HL-60/S4 (cell line): Measurements from ENCODE around the gene POU4F1.

Source experiments
- in situ Hi-C: fragments of 300-500 bp; cut with MboI; formaldehyde crosslinking; loops from 2 replicates; pipeline ENCODE4 v1.14.3; 2022; ENCODE audit warnings: low sequenced_read_pairs

The POU4F1 gene

GRCh38 chr13:78607409-78608251 is 4.3 kb upstream of the POU4F1 start:
- in situ Hi-C loops, result no loop called here

- in situ Hi-C loops, result no loop called here
These were observed 3.4 kb upstream of the POU4F1 start for GRCh38 chr13:78606471-78607408.

GRCh38 chr13:78604782-78605611 is 1.6 kb upstream of the POU4F1 start:
- in situ Hi-C loops, result no loop called here

- in situ Hi-C loops, result no loop called here
These were observed 652 bp downstream of the POU4F1 start for GRCh38 chr13:78602561-78603239.

- in situ Hi-C loops, result no loop called here
These were observed 1.3 kb downstream of the POU4F1 start for GRCh38 chr13:78601874-78602560.

GRCh38 chr13:78601124-78601873 is 2.1 kb downstream of the POU4F1 start:
- in situ Hi-C loops, result no loop called here

GRCh38 chr13:78600280-78600883 is 3.0 kb downstream of the POU4F1 start:
- in situ Hi-C loops, result no loop called here

- in situ Hi-C loops, result no loop called here
These were observed 3.6 kb downstream of the POU4F1 start for GRCh38 chr13:78599645-78600279.

GRCh38 chr13:78598966-78599644 is 4.2 kb downstream of the POU4F1 start:
- in situ Hi-C loops, result no loop called here

GRCh38 chr13:78598116-78598781 is 5.1 kb downstream of the POU4F1 start:
- in situ Hi-C loops, result no loop called here

- in situ Hi-C loops, result no loop called here
These were observed 5.8 kb downstream of the POU4F1 start for GRCh38 chr13:78597602-78597932.

GRCh38 chr13:78596736-78597601 is 6.4 kb downstream of the POU4F1 start:
- in situ Hi-C loops, result no loop called here

- in situ Hi-C loops, result no loop called here
These were observed 7.0 kb downstream of the POU4F1 start for GRCh38 chr13:78596399-78596735.

- in situ Hi-C loops, result no loop called here
These were observed 7.6 kb downstream of the POU4F1 start for GRCh38 chr13:78595495-78596398.

GRCh38 chr13:78594456-78594975 is 8.8 kb downstream of the POU4F1 start:
- in situ Hi-C loops, result no loop called here
